IMR-90 (cell line): ENCODE results near the gene RETN. TPM values are rescaled to one million over a fixed set of nuclear protein-coding genes. Genes with fewer than 3 reads are reported as not detected.

Experiments used
- ATAC-seq: fragments of 200-7000 bp; cut with Tn5 transposase; 2 replicates; pipeline ENCODE4 v1.9.1; 2020; ENCODE audit warnings: low read depth, mild to moderate bottlenecking, moderate library complexity
- Bru-seq: library from RNA; stranded (reverse); fragments of 400-500 nt; gene quantifications from one replicate; lab custom pipeline; 2021; lab: Mats Ljungman, UMichigan
- BruChase-seq, 2 experiments: library from RNA; stranded (reverse); fragments of 400-500 nt; gene quantifications; one replicate each; lab custom pipeline; 2021; lab: Mats Ljungman, UMichigan
- BruUV-seq: library from RNA; stranded (reverse); fragments of 400-500 nt; replicated peaks from 2 replicates; lab custom pipeline; 2021; lab: Mats Ljungman, UMichigan
- CTCF ChIA-PET: fragments of 300-600 bp; formaldehyde crosslinking; extraction: SDS; loops from one replicate; lab custom pipeline; 2021; ENCODE audit warnings: antibody characterized with exemption; lab: Yijun Ruan, JAX
- POLR2A ChIA-PET: fragments of 300-600 bp; sonication (Branson Sonifier 250); formaldehyde crosslinking; loops from one replicate; lab custom pipeline; 2022; ENCODE audit warnings: antibody characterized with exemption; ENCODE audit not compliant: unreplicated experiment; lab: Charles Lee
- DNase-seq: peaks from one replicate; pipeline ENCODE4 v3.0.0; 2013
- H2AFZ ChIP-seq: replicated peaks from 2 replicates; pipeline ENCODE3; 2013; ENCODE audit warnings: low read length, mild to moderate bottlenecking; ENCODE audit not compliant: poor library complexity
- H2AK5ac ChIP-seq: 2 replicates; pipeline ENCODE4 v1.6.1; 2013; ENCODE audit warnings: low read depth, low read length, inconsistent platforms
- H2AK9ac ChIP-seq: replicated peaks from 2 replicates; pipeline ENCODE3; 2013; ENCODE audit warnings: mild to moderate bottlenecking, low read depth, low read length, moderate library complexity; ENCODE audit not compliant: poor library complexity
- H2BK120ac ChIP-seq: 2 replicates; pipeline ENCODE4 v1.6.1; 2013; ENCODE audit warnings: low read depth, low read length, inconsistent platforms
- H2BK15ac ChIP-seq: 3 replicates; pipeline ENCODE4 v1.6.1; 2013; ENCODE audit warnings: low read depth, low read length, inconsistent platforms
- H2BK20ac ChIP-seq: 2 replicates; pipeline ENCODE4 v1.6.1; 2013; ENCODE audit warnings: low read depth, mild to moderate bottlenecking, inconsistent platforms, low read length, moderate library complexity
- H2BK5ac ChIP-seq: 2 replicates; pipeline ENCODE4 v1.6.1; 2013; ENCODE audit warnings: mild to moderate bottlenecking, low read depth, low read length, inconsistent platforms; ENCODE audit not compliant: poor library complexity, severe bottlenecking
- H3K14ac ChIP-seq: replicated peaks from 2 replicates; pipeline ENCODE4 v1.6.1; 2013; ENCODE audit warnings: low read depth, low read length, inconsistent platforms
- H3K18ac ChIP-seq: 2 replicates; pipeline ENCODE4 v1.6.1; 2013; ENCODE audit warnings: low read depth, low read length, control low read depth
- H3K23ac ChIP-seq: 2 replicates; pipeline ENCODE4 v1.6.1; 2013; ENCODE audit warnings: low read depth, low read length, inconsistent platforms
- H3K27ac ChIP-seq: 2 replicates; pipeline ENCODE4 v1.5.1; 2013; ENCODE audit warnings: mild to moderate bottlenecking, control low read depth, low read length; ENCODE audit not compliant: insufficient read depth
- H3K27me3 ChIP-seq: 2 replicates; pipeline ENCODE4 v1.6.1; 2013; ENCODE audit warnings: low read length; ENCODE audit not compliant: control insufficient read depth, insufficient read depth
- H3K36me3 ChIP-seq: 2 replicates; pipeline ENCODE4 v1.6.1; 2013; ENCODE audit warnings: low read length, mixed read lengths; ENCODE audit not compliant: control insufficient read depth, insufficient read depth
- H3K4ac ChIP-seq: 2 replicates; pipeline ENCODE4 v1.6.1; 2013; ENCODE audit warnings: low read depth, low read length, inconsistent platforms
- H3K4me1 ChIP-seq: 2 replicates; pipeline ENCODE4 v1.6.1; 2013; ENCODE audit warnings: low read length, mixed read lengths; ENCODE audit not compliant: control insufficient read depth, insufficient read depth
- H3K4me2 ChIP-seq: 2 replicates; pipeline ENCODE4 v1.6.1; 2013; ENCODE audit warnings: low read depth, mild to moderate bottlenecking, control low read depth, low read length, moderate library complexity
- H3K4me3 ChIP-seq: 2 replicates; pipeline ENCODE4 v1.5.1; 2013; ENCODE audit warnings: low read depth, mild to moderate bottlenecking, control low read depth, low read length, moderate library complexity; ENCODE audit not compliant: insufficient read depth
- H3K56ac ChIP-seq: 2 replicates; pipeline ENCODE4 v1.6.1; 2013; ENCODE audit warnings: low read length, inconsistent platforms; ENCODE audit not compliant: insufficient read depth; ENCODE audit errors: extremely low read depth
- H3K79me1 ChIP-seq, 2 experiments: 2 replicates each; pipeline ENCODE4 v1.6.1; 2013; ENCODE audit warnings: low read length in 2 of 2, inconsistent platforms in 1 of 2, low read depth in 1 of 2
- H3K9ac ChIP-seq: 2 replicates; pipeline ENCODE4 v1.6.1; 2013; ENCODE audit warnings: low read depth, low read length, control low read depth
- H3K9me1 ChIP-seq: 2 replicates; pipeline ENCODE4 v1.6.1; 2013; ENCODE audit warnings: low read length, inconsistent platforms; ENCODE audit not compliant: insufficient read depth
- H3K9me3 ChIP-seq: 2 replicates; pipeline ENCODE4 v1.6.1; 2013; ENCODE audit warnings: low read length; ENCODE audit not compliant: control insufficient read depth, insufficient read depth
- H4K20me1 ChIP-seq: 2 replicates; pipeline ENCODE4 v1.6.1; 2013; ENCODE audit warnings: low read length, inconsistent platforms; ENCODE audit not compliant: insufficient read depth
- H4K5ac ChIP-seq: 2 replicates; pipeline ENCODE4 v1.6.1; 2013; ENCODE audit warnings: mild to moderate bottlenecking, low read depth, low read length, control low read depth
- H4K8ac ChIP-seq, 2 experiments: 2 replicates each; pipeline ENCODE4 v1.6.1; 2013; ENCODE audit warnings: low read depth in 2 of 2, low read length in 2 of 2, control low read depth in 1 of 2, inconsistent platforms in 1 of 2
- H4K91ac ChIP-seq: 2 replicates; pipeline ENCODE4 v1.6.1; 2013; ENCODE audit warnings: low read depth, low read length, inconsistent platforms; ENCODE audit not compliant: insufficient read depth
- BHLHE40 ChIP-seq: fragments of 150-350 bp; IDR thresholded peaks from 2 replicates; pipeline ENCODE4 v1.6.1; 2016; ENCODE audit warnings: mild to moderate bottlenecking, low read depth, low read length
- CEBPB ChIP-seq: IDR thresholded peaks from 2 replicates; pipeline ENCODE4 v1.6.1; 2012; ENCODE audit warnings: low read depth, low read length, improper control_type of control experiment
- CHD1 ChIP-seq: IDR thresholded peaks from 2 replicates; pipeline ENCODE4 v1.6.1; 2012; ENCODE audit warnings: low read depth, low read length, improper control_type of control experiment
- CTCF ChIP-seq: conservative IDR thresholded peaks from 2 replicates; pipeline ENCODE4 v1.5.1; 2012; ENCODE audit warnings: mild to moderate bottlenecking, low read depth, low read length, improper control_type of control experiment
- ELK1 ChIP-seq: fragments of 150-350 bp; IDR thresholded peaks from 2 replicates; pipeline ENCODE4 v1.6.1; 2016; ENCODE audit warnings: low read depth, mild to moderate bottlenecking, low read length, moderate library complexity, borderline replicate concordance
- FOS ChIP-seq: fragments of 150-350 bp; IDR thresholded peaks from 2 replicates; pipeline ENCODE4 v1.6.1; 2016; ENCODE audit warnings: low read depth, low read length
- MAFK ChIP-seq: IDR thresholded peaks from 2 replicates; pipeline ENCODE4 v1.6.1; 2012; ENCODE audit warnings: low read depth, low read length, improper control_type of control experiment
- MAZ ChIP-seq: IDR thresholded peaks from 2 replicates; pipeline ENCODE4 v1.6.1; 2012; ENCODE audit warnings: low read depth, mild to moderate bottlenecking, low read length, improper control_type of control experiment, moderate library complexity, borderline replicate concordance
- MXI1 ChIP-seq: IDR thresholded peaks from 2 replicates; pipeline ENCODE4 v1.6.1; 2012; ENCODE audit warnings: low read depth, mild to moderate bottlenecking, low read length, moderate library complexity, borderline replicate concordance
- NFE2L2 ChIP-seq: fragments of 150-350 bp; IDR thresholded peaks from 2 replicates; pipeline ENCODE4 v1.6.1; 2016; ENCODE audit warnings: low read depth, mild to moderate bottlenecking, low read length
- POLR2A ChIP-seq: IDR thresholded peaks from 2 replicates; pipeline ENCODE4 v1.6.1; 2012; ENCODE audit warnings: mild to moderate bottlenecking, low read depth, low read length
- RAD21 ChIP-seq: IDR thresholded peaks from 2 replicates; pipeline ENCODE4 v1.6.1; 2012; ENCODE audit warnings: low read length, improper control_type of control experiment
- RCOR1 ChIP-seq: IDR thresholded peaks from 2 replicates; pipeline ENCODE4 v1.6.1; 2012; ENCODE audit warnings: mild to moderate bottlenecking, low read length, improper control_type of control experiment; ENCODE audit not compliant: insufficient replicate concordance
- RFX5 ChIP-seq: IDR thresholded peaks from 2 replicates; pipeline ENCODE4 v1.8.0; 2012; ENCODE audit warnings: low read depth, mild to moderate bottlenecking, low read length, moderate library complexity
- SMC3 ChIP-seq: fragments of 150-350 bp; IDR thresholded peaks from 2 replicates; pipeline ENCODE4 v1.6.1; 2016; ENCODE audit warnings: low read depth, mild to moderate bottlenecking, antibody characterized with exemption, low read length, moderate library complexity
- USF2 ChIP-seq: fragments of 150-350 bp; IDR thresholded peaks from 2 replicates; pipeline ENCODE4 v1.6.1; 2017; ENCODE audit warnings: mild to moderate bottlenecking, antibody characterized with exemption, low read length, low read depth
- WGBS, 2 experiments: methylation state at CpG; one replicate each; pipeline versions ENCODE4 v1.1.5 to v1.1.7; 2013; ENCODE audit warnings: missing lambda C conversion rate in 2 of 2; ENCODE audit not compliant: insufficient read length in 1 of 2; ENCODE audit errors: extremely low coverage in 2 of 2; 5-methylcytosine and 5-hydroxymethylcytosine counted together
- dilution Hi-C: fragments of 300-500 bp; cut with HindIII; formaldehyde crosslinking; loops from one replicate; pipeline ENCODE4 v1.14.3; 2018; ENCODE audit warnings: low sequenced_read_pairs; ENCODE audit not compliant: unreplicated experiment
- in situ Hi-C: fragments of 300-500 bp; cut with MboI; formaldehyde crosslinking; loops from 3 replicates; pipeline ENCODE4 v1.14.3; 2019; ENCODE audit warnings: low sequenced_read_pairs, inconsistent platforms, mixed read lengths
- intact Hi-C: fragments of 100-400 bp; cut with micrococcal nuclease; formaldehyde crosslinking; loops from 2 replicates; pipeline ENCODE4 v1.10.0; 2022
- long read RNA-seq: library from polyadenylated mRNA; unstranded; transcript quantifications from one replicate; pipeline ENCODE4 v2.0.0, GENCODE V29; 2021; ENCODE audit not compliant: unreplicated experiment
- polyA plus RNA-seq, 3 experiments: library from polyadenylated mRNA; depleted of rRNA; stranded (reverse); fragments of >200 nt; gene quantifications; 2 replicates each; pipeline ENCODE4 v1.2.3, GENCODE V29; 2012; ENCODE audit warnings: low replicate concordance in 1 of 3
- total RNA-seq: library from RNA; depleted of rRNA; stranded (reverse); fragments of >200 nt; gene quantifications from 2 replicates; pipeline ENCODE4 v1.2.3, GENCODE V29; 2012; rRNA removed

RETN gene
- total RNA-seq (not detected in 2 replicates), polyA plus RNA-seq (2012; rRNA removed) (not detected in 2 replicates), Bru-seq, nascent RNA (not detected), BruChase-seq, experiment 1, labeled RNA remaining after a 6-hour chase (not detected), BruChase-seq, experiment 2, labeled RNA remaining after a 2-hour chase (not detected)
- polyA plus RNA-seq (2012; cell fraction: cytosol; rRNA removed) = not detected in 2 replicates
- polyA plus RNA-seq (2012; cell fraction: nucleus; rRNA removed; ENCODE audit: low replicate concordance) = not detected in 2 replicates
- long read RNA-seq = 0 reads

- H3K79me1 ChIP-seq = no peaks in the 10 kb centered on the region
- H3K9ac ChIP-seq = no peak within 1 kb of the TSS
- in situ Hi-C loops = no loop called here
- no peak within 1 kb of the TSS for H3K23ac ChIP-seq
- no peak within 1 kb of the TSS for H2BK120ac ChIP-seq
- H3K4me1 ChIP-seq = no peaks in the 10 kb centered on the region
- H3K56ac ChIP-seq = no peak within 1 kb of the TSS
- H4K5ac ChIP-seq = no peak within 1 kb of the TSS
- H3K9me1 ChIP-seq = no peaks in the 10 kb centered on the region
- H3K14ac ChIP-seq = no peak within 1 kb of the TSS
- dilution Hi-C loops = no loop called here
- no peak within 1 kb of the TSS for H3K4ac ChIP-seq
- ChIA-PET CTCF (interaction anchor here (1.9 kb wide), 1 partner anchor 12 kb away, joined by 6 read pairs; the partner anchor contains the start of gene TRAPPC5), POLR2A (no interaction called here)
- 80% methylated on average over 1 of the region's 9 CpGs; no CpG with 5 or more reads in 1 of the 2 experiments for WGBS, 2 experiments
- no peak within 1 kb of the TSS for H2AFZ ChIP-seq
- H2BK5ac ChIP-seq = no peak within 1 kb of the TSS
- no peak for ATAC-seq
- H3K4me3 ChIP-seq = no peak within 1 kb of the TSS
- no peaks in the 10 kb centered on the region for H3K36me3 ChIP-seq
- no peak within 1 kb of the TSS for H2AK5ac ChIP-seq
- DNase-seq = no peak
- no peak within 1 kb of the TSS for H4K8ac ChIP-seq
- no peak within 1 kb of the TSS for H3K4me2 ChIP-seq
- H3K18ac ChIP-seq = no peak within 1 kb of the TSS
- no TSS peak for BruUV-seq
- TF ChIP-seq RCOR1 (no peak), RFX5 (no peak), CEBPB (no peak), CTCF (no peak), USF2 (no peak), FOS (no peak), BHLHE40 (no peak), MXI1 (no peak), CHD1 (no peak), MAFK (no peak), RAD21 (no peak), SMC3 (no peak), ELK1 (no peak), NFE2L2 (no peak), POLR2A (no peak), MAZ (no peak)
- no peak within 1 kb of the TSS for H2AK9ac ChIP-seq
- peaks cover 29% of the 10 kb centered on the region for H3K27me3 ChIP-seq
- H3K9me3 ChIP-seq = peaks cover 3% of the 10 kb centered on the region; the same call in 1 of the 2 replicates
- no peaks in the 10 kb centered on the region for H4K20me1 ChIP-seq
- intact Hi-C loops = no loop called here
- no peak within 1 kb of the TSS for H3K27ac ChIP-seq
- H4K91ac ChIP-seq = no peak within 1 kb of the TSS
- no peak within 1 kb of the TSS for H2BK15ac ChIP-seq
- H2BK20ac ChIP-seq = no peak within 1 kb of the TSS
Observed at GRCh38 chr19:7668842-7669241, at the start of gene RETN. Gene RETN, plus strand, starts transcription at chr19:7669049. Its CDS starts 278 bp downstream, at chr19:7669327.
